Measurements from ENCODE around the gene SLC51A.
"Not testable (repeated sequence)": the region's sequence is repeated elsewhere in the genome, so short reads cannot be mapped to it uniquely, and the experiment has no call there.

Gene SLC51A

GRCh38 chr3:196193736-196194541 is 22.4 kb upstream of the SLC51A start:
- no peak for DNase-seq

- DNase-seq, result no peak
These were observed 21.8 kb upstream of the SLC51A start for GRCh38 chr3:196194542-196194915.

- no peak for DNase-seq
These were observed 20.6 kb upstream of the SLC51A start for GRCh38 chr3:196195664-196196265.

GRCh38 chr3:196197524-196197923 is 18.8 kb upstream of the SLC51A start:
- no peak for DNase-seq

- DNase-seq, result no peak
These were observed 18.2 kb upstream of the SLC51A start for GRCh38 chr3:196198081-196198675.

- DNase-seq, result no peak
These were observed 17.3 kb upstream of the SLC51A start for GRCh38 chr3:196198771-196199753.

GRCh38 chr3:196202516-196202970 is 13.8 kb upstream of the SLC51A start:
- no peak for DNase-seq

GRCh38 chr3:196203846-196204245 is 12.5 kb upstream of the SLC51A start:
- no peak for DNase-seq

GRCh38 chr3:196205442-196206205 is 10.7 kb upstream of the SLC51A start:
- not testable (repeated sequence) for DNase-seq

- DNase-seq, result no peak
These were observed 9.0 kb upstream of the SLC51A start for GRCh38 chr3:196207159-196207832.

- DNase-seq, result peak; percentile 56 to 77
These were observed 8.3 kb upstream of the SLC51A start for GRCh38 chr3:196207833-196208607.

GRCh38 chr3:196208942-196209695 is 7.2 kb upstream of the SLC51A start:
- DNase-seq, result no peak

GRCh38 chr3:196209944-196210672 is 6.2 kb upstream of the SLC51A start:
- not testable (repeated sequence) for DNase-seq

- no peak for DNase-seq
These were observed 5.4 kb upstream of the SLC51A start, which contains the start of gene ZDHHC19 for GRCh38 chr3:196210673-196211556. TSS of gene ZDHHC19 (minus strand) at chr3:196211400. CDS start at chr3:196211315, 85 bp downstream.

GRCh38 chr3:196214783-196215441 is 1.4 kb upstream of the SLC51A start:
- DNase-seq, result no peak

- DNase-seq, result no peak
These were observed 777 bp upstream of the SLC51A start for GRCh38 chr3:196215493-196216020.

- DNase-seq, result no peak
These were observed 412 bp downstream of the SLC51A start for GRCh38 chr3:196216681-196217211.
